ENCODE data around the gene USP10.

GRCh38 chr16:84815462-84815861, 115.7 kb downstream of the USP10 start:
- TF ChIP-seq HOXB13 (CRISPR knock-in tag; IDR thresholded peaks at IDR 0.05; ENCODE audit: low read depth) (no peak), ZC3H11A (IDR thresholded peaks at IDR 0.05) (no peak), CTCF (IDR thresholded peaks at IDR 0.05) (no peak)

All from A549 (cell line).